Skeletal muscle satellite cell (primary cell): ENCODE data around the gene PCP4. TPM values are rescaled to one million over a fixed set of nuclear protein-coding genes. Genes with fewer than 3 reads are reported as not detected.

Source experiments
- H3K27me3 ChIP-seq: 2 replicates; pipeline ENCODE4 v1.7.0; 2013; ENCODE audit warnings: low read length; ENCODE audit not compliant: control insufficient read depth, insufficient read depth
- H3K36me3 ChIP-seq: 2 replicates; pipeline ENCODE4 v1.7.0; 2013; ENCODE audit warnings: mild to moderate bottlenecking, control low read depth, low read length; ENCODE audit not compliant: insufficient read depth
- H3K4me1 ChIP-seq: 2 replicates; pipeline ENCODE4 v1.7.0; 2013; ENCODE audit warnings: low read length; ENCODE audit not compliant: control insufficient read depth, insufficient read depth
- H3K4me2 ChIP-seq: 2 replicates; pipeline ENCODE4 v1.7.0; 2013; ENCODE audit warnings: mild to moderate bottlenecking, low read length
- H3K4me3 ChIP-seq: 2 replicates; pipeline ENCODE4 v1.7.0; 2013; ENCODE audit warnings: low read length
- H3K9ac ChIP-seq: 2 replicates; pipeline ENCODE4 v1.7.0; 2013; ENCODE audit warnings: mild to moderate bottlenecking, low read depth, low read length, moderate library complexity
- H3K9me3 ChIP-seq: replicated peaks from 2 replicates; pipeline ENCODE4 v1.7.0; 2013; ENCODE audit warnings: mild to moderate bottlenecking, control low read depth, low read length
- total RNA-seq: library from RNA; depleted of rRNA; stranded (reverse); fragments of >200 nt; gene quantifications from 2 replicates; pipeline ENCODE4 v1.2.3, GENCODE V29; 2012; rRNA removed

PCP4 gene
- not detected in 2 replicates for total RNA-seq

- no peaks in the 10 kb centered on the region for H3K27me3 ChIP-seq
- H3K9me3 ChIP-seq: no peaks in the 10 kb centered on the region
- no peak within 1 kb of the TSS for H3K4me2 ChIP-seq
- H3K4me3 ChIP-seq: no peak within 1 kb of the TSS
- H3K9ac ChIP-seq: no peak within 1 kb of the TSS
- no peaks in the 10 kb centered on the region for H3K36me3 ChIP-seq
- H3K4me1 ChIP-seq: no peaks in the 10 kb centered on the region
Observed at GRCh38 chr21:39867198-39867650, at the start of gene PCP4. PCP4 (plus strand) TSS chr21:39867438; CDS start chr21:39867502, 64 bp downstream.

GRCh38 chr21:39818557-39818956 is 48.7 kb upstream of the PCP4 start:
- Histone ChIP-seq H3K36me3 (no peaks in the 10 kb centered on the region), H3K9ac (no peak overlapping the region), H3K9me3 (no peaks in the 10 kb centered on the region), H3K4me3 (no peak overlapping the region), H3K27me3 (no peaks in the 10 kb centered on the region), H3K4me1 (no peaks in the 10 kb centered on the region), H3K4me2 (no peak overlapping the region)

DNA sequence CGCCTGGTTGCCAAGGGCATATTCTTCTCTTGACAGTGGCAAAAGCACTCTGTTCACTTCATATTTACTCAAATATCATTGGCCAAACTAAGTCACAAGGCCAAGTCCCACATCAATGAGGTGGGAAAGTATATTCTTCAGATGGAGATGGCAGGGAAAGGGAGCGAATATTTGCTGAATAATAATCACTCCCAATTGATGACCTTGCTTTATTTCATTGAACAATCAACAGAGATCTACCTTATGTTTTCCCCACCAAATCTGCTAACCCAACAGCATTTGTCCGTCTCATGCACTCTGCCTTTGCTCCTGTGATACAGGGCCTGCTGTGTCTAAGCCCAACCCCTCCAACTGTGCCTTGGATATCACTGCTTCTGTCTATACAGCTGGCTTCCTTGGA is 45.2 kb upstream of the PCP4 start:
- Histone ChIP-seq H3K4me1 (no peaks in the 10 kb centered on the region), H3K9ac (no peak overlapping the region)

DNA sequence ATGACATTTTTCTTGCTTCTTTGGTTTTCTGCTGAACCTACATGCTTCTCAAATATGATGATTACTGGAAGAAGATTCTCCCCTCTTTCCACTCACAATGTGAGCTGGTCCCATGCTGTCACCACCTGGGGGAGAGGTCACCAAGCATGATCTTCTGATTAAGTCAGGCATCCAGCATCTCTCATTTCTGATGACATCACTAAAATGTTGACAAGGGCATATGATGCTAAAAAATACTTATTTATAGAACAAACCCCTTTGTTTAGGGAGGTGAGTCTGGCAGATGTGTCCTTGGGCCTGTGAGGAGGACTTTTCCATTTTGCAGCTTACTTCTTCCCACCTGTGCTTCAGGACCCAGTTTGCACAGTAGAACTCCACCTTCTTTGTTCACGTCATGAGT is 42.0 kb upstream of the PCP4 start:
- H3K27me3 ChIP-seq: no peaks in the 10 kb centered on the region
- H3K9ac ChIP-seq: no peak overlapping the region

More for the DNA sequence above, 45.2 kb upstream of the PCP4 start:
- no peaks in the 10 kb centered on the region for H3K36me3 ChIP-seq
- H3K4me2 ChIP-seq: no peak overlapping the region
- no peaks in the 10 kb centered on the region for H3K27me3 ChIP-seq
- no peaks in the 10 kb centered on the region for H3K9me3 ChIP-seq
- no peak overlapping the region for H3K4me3 ChIP-seq

DNA sequence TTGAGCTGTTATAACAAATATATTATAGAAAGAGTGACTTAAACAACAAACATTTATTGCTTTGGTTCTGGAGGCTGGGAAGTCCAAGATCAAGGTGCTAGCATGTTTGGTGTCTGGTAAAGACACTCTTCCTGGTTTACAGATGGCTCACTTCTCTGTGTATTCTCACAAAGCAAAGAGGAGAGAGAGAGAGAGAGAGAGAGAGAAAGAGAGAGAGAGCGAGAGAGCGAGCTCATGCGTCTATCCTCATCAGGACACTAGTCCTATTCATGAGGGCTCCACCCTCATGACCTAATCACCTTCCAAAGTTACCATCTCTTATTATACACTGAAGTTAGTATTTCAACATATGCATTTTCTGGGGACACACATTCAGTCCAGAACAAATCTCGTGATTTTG is 32.7 kb upstream of the PCP4 start:
- H3K4me1 ChIP-seq: no peaks in the 10 kb centered on the region
- no peaks in the 10 kb centered on the region for H3K27me3 ChIP-seq
- peaks cover 8% of the 10 kb centered on the region for H3K9me3 ChIP-seq
- no peak overlapping the region for H3K4me3 ChIP-seq
- H3K36me3 ChIP-seq: no peaks in the 10 kb centered on the region
- no peak overlapping the region for H3K4me2 ChIP-seq
- H3K9ac ChIP-seq: no peak overlapping the region

More for the DNA sequence above, 42.0 kb upstream of the PCP4 start:
- no peak overlapping the region for H3K4me3 ChIP-seq
- H3K9me3 ChIP-seq: no peaks in the 10 kb centered on the region
- H3K4me2 ChIP-seq: no peak overlapping the region
- no peaks in the 10 kb centered on the region for H3K36me3 ChIP-seq
- H3K4me1 ChIP-seq: no peaks in the 10 kb centered on the region

GRCh38 chr21:39837861-39838359 is 29.3 kb upstream of the PCP4 start:
- no peak overlapping the region for H3K9ac ChIP-seq
- H3K27me3 ChIP-seq: no peaks in the 10 kb centered on the region
- H3K4me3 ChIP-seq: no peak overlapping the region
- H3K36me3 ChIP-seq: no peaks in the 10 kb centered on the region
- peaks cover 12% of the 10 kb centered on the region for H3K9me3 ChIP-seq
- H3K4me1 ChIP-seq: no peaks in the 10 kb centered on the region
- H3K4me2 ChIP-seq: no peak overlapping the region

- Histone ChIP-seq H3K9ac (no peak overlapping the region), H3K4me1 (no peaks in the 10 kb centered on the region), H3K4me2 (no peak overlapping the region), H3K27me3 (no peaks in the 10 kb centered on the region), H3K36me3 (no peaks in the 10 kb centered on the region), H3K4me3 (no peak overlapping the region), H3K9me3 (peaks cover 15% of the 10 kb centered on the region)
Observed at GRCh38 chr21:39840373-39841097, 26.7 kb upstream of the PCP4 start.

DNA sequence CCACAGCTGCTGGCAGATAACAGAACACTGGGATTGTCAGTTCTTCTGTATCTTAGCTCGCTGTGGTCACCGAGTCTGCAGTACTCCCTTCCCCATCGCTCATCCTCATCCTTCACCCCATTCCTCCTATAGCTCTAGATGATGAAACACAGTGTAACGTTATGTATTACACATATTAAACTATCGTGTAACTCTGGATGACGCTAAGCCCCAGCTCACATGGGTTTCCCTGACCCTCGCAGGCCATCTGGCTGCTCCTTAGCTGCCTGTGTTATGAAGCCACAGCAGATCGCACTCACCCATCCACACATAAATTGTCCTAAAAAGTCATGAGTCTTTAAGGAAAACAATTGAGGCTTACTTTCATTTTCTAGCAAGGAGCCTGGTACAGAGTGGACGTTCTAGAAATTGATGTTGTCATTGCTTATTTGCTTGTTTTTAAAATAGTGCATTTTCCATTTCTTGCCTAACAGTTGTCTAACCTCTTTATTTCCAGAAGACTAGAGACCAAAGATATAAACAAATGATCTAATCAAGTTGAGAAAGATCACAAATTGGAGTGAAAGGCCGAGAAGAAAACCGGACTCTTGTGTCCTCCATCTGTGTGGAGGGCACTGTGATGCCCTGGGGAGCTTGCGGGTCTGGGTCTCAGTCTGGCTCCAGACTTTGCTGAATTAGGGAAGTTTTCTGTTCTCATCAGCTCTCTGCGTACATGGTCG is 24.3 kb upstream of the PCP4 start:
- peaks cover 14% of the 10 kb centered on the region for H3K9me3 ChIP-seq
- no peaks in the 10 kb centered on the region for H3K27me3 ChIP-seq

GRCh38 chr21:39843483-39843882 is 23.8 kb upstream of the PCP4 start:
- Histone ChIP-seq H3K27me3 (no peaks in the 10 kb centered on the region), H3K9me3 (peaks cover 12% of the 10 kb centered on the region), H3K4me1 (no peaks in the 10 kb centered on the region), H3K4me2 (no peak overlapping the region), H3K36me3 (no peaks in the 10 kb centered on the region), H3K4me3 (no peak overlapping the region), H3K9ac (no peak overlapping the region)

More for the DNA sequence above, 24.3 kb upstream of the PCP4 start:
- Histone ChIP-seq H3K36me3 (no peaks in the 10 kb centered on the region), H3K9ac (no peak overlapping the region), H3K4me3 (no peak overlapping the region), H3K4me2 (no peak overlapping the region), H3K4me1 (no peaks in the 10 kb centered on the region)

DNA sequence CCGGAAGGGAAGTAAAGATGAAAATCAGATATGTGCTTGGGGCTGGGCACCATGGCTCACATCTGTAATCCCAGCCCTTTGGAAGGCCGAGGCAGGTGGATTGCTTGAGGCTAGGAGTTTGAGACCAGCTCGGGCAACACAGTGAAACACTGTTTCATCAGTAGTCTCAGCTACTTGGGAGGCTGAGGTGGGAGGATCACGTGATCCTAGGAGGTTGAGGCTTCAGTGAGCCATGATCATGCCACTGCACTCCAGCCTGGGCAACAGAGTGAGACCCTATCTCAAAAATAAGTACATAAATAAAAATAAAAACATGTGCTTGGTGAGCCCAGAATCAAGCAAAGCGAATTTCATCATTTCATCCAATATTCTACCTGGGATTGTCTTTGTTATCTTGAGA is 23.3 kb upstream of the PCP4 start:
- Histone ChIP-seq H3K27me3 (no peaks in the 10 kb centered on the region), H3K36me3 (no peaks in the 10 kb centered on the region), H3K9me3 (peaks cover 12% of the 10 kb centered on the region), H3K4me1 (no peaks in the 10 kb centered on the region), H3K9ac (no peak overlapping the region), H3K4me2 (no peak overlapping the region), H3K4me3 (no peak overlapping the region)

DNA sequence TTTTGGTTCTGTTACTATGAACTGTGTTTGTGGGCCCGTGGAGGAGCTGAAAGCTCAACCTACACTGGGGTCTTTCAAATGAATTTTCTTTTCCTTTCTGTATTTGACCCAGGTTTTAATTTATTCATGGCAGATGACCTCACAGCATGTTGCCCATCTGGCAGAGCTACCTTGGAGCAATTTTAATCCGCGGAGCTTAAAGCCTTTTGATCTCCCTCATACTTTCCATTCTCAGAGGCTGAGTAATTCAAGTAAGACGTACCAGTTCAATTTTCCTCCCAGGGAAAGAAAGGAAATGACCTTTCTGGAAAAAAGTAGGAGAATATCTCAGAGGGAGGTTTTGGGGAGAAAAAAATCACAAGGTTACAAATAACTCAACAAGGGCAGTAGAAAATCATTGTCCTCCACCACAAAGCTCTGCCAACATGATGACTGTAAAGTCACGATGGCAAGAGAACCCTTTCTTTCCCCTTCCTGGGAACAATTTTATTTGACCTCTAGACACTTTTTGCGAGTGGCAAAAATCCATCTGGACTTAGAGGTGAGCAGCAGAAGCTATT is 21.6 kb upstream of the PCP4 start:
- Histone ChIP-seq H3K4me2 (no peak overlapping the region), H3K4me3 (no peak overlapping the region), H3K36me3 (no peaks in the 10 kb centered on the region), H3K9me3 (peaks cover 16% of the 10 kb centered on the region), H3K9ac (no peak overlapping the region), H3K27me3 (no peaks in the 10 kb centered on the region), H3K4me1 (no peaks in the 10 kb centered on the region)
